Liver (tissue), 10 donors: Measurements from ENCODE around the gene KLF18. TPM values are rescaled to one million over a fixed set of nuclear protein-coding genes. Genes with fewer than 3 reads are reported as not detected.

Experiments used
- DNase-seq: peaks from one replicate; pipeline ENCODE4 v3.0.0-alpha.2; 2017; ENCODE audit warnings: low spot score
- H3K27ac ChIP-seq, 2 donors: one replicate each; pipeline ENCODE4 v1.7.0; 2013; ENCODE audit warnings: inconsistent platforms in 2 of 2, low read length in 2 of 2, control low read depth in 1 of 2, low read depth in 1 of 2, mild to moderate bottlenecking in 1 of 2
- H3K27me3 ChIP-seq, 4 donors: one replicate each; pipeline versions ENCODE4 v1.6.1 to v1.7.0; 2013; ENCODE audit warnings: low read length in 3 of 4, inconsistent platforms in 1 of 4, mild to moderate bottlenecking in 1 of 4, moderate library complexity in 1 of 4; ENCODE audit not compliant: control insufficient read depth in 4 of 4, insufficient read depth in 4 of 4
- H3K36me3 ChIP-seq, 4 donors: one replicate each; pipeline versions ENCODE4 v1.6.1 to v1.7.0; 2013; ENCODE audit warnings: low read length in 3 of 4, mild to moderate bottlenecking in 3 of 4, low read depth in 1 of 4, moderate library complexity in 1 of 4; ENCODE audit not compliant: control insufficient read depth in 4 of 4, insufficient read depth in 3 of 4
- H3K4me1 ChIP-seq, 4 donors: one replicate each; pipeline versions ENCODE4 v1.6.1 to v1.7.0; 2013; ENCODE audit warnings: low read length in 3 of 4, mild to moderate bottlenecking in 3 of 4, moderate library complexity in 1 of 4; ENCODE audit not compliant: control insufficient read depth in 4 of 4, insufficient read depth in 4 of 4
- H3K4me3 ChIP-seq, 3 donors: one replicate each; pipeline versions ENCODE4 v1.6.1 to v1.7.0; 2013; ENCODE audit warnings: low read length in 3 of 3, control low read depth in 1 of 3, low read depth in 1 of 3, mild to moderate bottlenecking in 1 of 3
- H3K9ac ChIP-seq, 2 donors: one replicate each; pipeline ENCODE4 v1.7.0; 2013; ENCODE audit warnings: low read length in 2 of 2, mild to moderate bottlenecking in 2 of 2, moderate library complexity in 2 of 2, control low read depth in 1 of 2, low read depth in 1 of 2
- H3K9me3 ChIP-seq, 4 donors: one replicate each; pipeline versions ENCODE4 v1.6.1 to v1.7.0; 2013; ENCODE audit warnings: low read length in 3 of 4; ENCODE audit not compliant: control insufficient read depth in 4 of 4
- RXRA ChIP-seq, 2 donors: IDR thresholded peaks; 2 replicates each; pipeline ENCODE4 v1.6.1; 2017 to 2018; ENCODE audit warnings: antibody characterized with exemption in 2 of 2, mild to moderate bottlenecking in 1 of 2
- WGBS: extraction: QIAGEN DNeasy Blood & Tissue Kit; methylation state at CpG from one replicate; pipeline ENCODE4 v1.1.7; 2013; 5-methylcytosine and 5-hydroxymethylcytosine counted together
- polyA plus RNA-seq, 2 donors: library from polyadenylated mRNA; stranded (reverse) in 1 of 2; unstranded in 1 of 2; fragments of 200-250 nt in 1 of 2; fragments of >200 nt in 1 of 2; fragmentation: Nextera tagmentation in 1 of 2; extraction: Ambion mirVana in 1 of 2; gene quantifications; one replicate each; pipeline versions ENCODE4 v1.2.1 to v1.2.3, GENCODE V29; 2013 to 2015
- small RNA-seq: library from RNA; depleted of rRNA; stranded (forward); fragments of <200 nt; gene quantifications from one replicate; pipeline ENCODE3, GENCODE V24; 2014
- total RNA-seq, 2 donors: library from RNA; depleted of rRNA; stranded (reverse); fragments of >200 nt; gene quantifications; one replicate each; pipeline ENCODE4 v1.2.3, GENCODE V29; 2014
- TF ChIP-seq, protein P1 (sequence below): IDR thresholded peaks from 2 replicates; pipeline ENCODE4 v1.6.1; 2016; ENCODE audit warnings: antibody characterized with exemption
- TF ChIP-seq, protein P2 (sequence below): IDR thresholded peaks from 2 replicates; pipeline ENCODE4 v1.6.1; 2016; ENCODE audit warnings: antibody characterized with exemption
- TF ChIP-seq, protein P3 (sequence below): fragments of 150-350 bp; IDR thresholded peaks from 2 replicates; pipeline ENCODE4 v1.5.1; 2017; ENCODE audit warnings: improper control_type of control experiment, low read depth, low read length; ENCODE audit not compliant: missing input control
- donor health status: healthy.
- donor health status: healthy.
- donor health status: healthy.
- donor health status: healthy.
- donor health status: healthy.

KLF18 gene
- total and polyA plus RNA-seq, 4 donors = not detected

DNA sequence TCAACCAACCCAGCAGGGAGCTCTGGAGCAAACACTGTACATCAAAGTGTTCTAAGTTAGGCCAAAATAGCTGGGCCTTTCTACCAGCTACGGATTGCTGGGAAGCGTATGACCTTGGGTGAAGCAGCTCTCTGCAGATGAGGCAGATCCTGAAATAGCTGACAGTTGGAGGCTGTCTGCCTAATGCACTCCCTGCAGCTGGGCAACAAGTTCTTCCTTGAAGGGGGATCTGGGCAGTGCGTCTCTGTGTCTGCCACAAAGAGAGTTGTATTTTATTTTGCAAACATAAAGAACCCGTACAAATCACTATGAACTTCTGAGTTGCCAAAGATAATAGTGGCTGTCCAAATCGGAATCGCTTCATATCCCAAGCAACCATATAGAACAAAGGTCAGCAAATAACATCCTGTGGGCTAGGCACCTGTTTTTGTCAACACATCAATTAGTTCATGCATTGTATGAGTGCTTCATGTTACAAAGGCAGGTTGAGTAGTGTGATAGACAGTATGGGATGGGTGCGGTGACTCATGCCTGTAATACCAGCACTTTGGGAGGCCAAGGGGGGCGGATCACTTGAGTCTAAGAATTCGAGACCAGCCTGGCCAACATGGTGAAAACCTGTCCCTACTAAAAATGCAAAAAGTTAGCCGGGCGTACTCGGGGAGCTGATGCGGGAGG, 51.9 kb downstream of the KLF18 start:
- Histone ChIP-seq H3K9ac (no peak overlapping the region), H3K9me3 (no peaks in the 10 kb centered on the region), H3K4me1 (no peaks in the 10 kb centered on the region), H3K36me3 (no peaks in the 10 kb centered on the region), H3K4me3 (no peak overlapping the region), H3K27ac (no peak overlapping the region), H3K27me3 (peaks cover 0 to 4% (median 0%) of the 10 kb centered on the region in 4 donors)
- WGBS = 84% methylated on average over 13 of the region's 13 CpGs
- DNase-seq = no peak
- TF ChIP-seq, protein P1, sequence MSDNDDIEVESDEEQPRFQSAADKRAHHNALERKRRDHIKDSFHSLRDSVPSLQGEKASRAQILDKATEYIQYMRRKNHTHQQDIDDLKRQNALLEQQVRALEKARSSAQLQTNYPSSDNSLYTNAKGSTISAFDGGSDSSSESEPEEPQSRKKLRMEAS = no peak
- TF ChIP-seq RXRA (IDR thresholded peaks at IDR 0.05) = no peak
- TF ChIP-seq, protein P2, sequence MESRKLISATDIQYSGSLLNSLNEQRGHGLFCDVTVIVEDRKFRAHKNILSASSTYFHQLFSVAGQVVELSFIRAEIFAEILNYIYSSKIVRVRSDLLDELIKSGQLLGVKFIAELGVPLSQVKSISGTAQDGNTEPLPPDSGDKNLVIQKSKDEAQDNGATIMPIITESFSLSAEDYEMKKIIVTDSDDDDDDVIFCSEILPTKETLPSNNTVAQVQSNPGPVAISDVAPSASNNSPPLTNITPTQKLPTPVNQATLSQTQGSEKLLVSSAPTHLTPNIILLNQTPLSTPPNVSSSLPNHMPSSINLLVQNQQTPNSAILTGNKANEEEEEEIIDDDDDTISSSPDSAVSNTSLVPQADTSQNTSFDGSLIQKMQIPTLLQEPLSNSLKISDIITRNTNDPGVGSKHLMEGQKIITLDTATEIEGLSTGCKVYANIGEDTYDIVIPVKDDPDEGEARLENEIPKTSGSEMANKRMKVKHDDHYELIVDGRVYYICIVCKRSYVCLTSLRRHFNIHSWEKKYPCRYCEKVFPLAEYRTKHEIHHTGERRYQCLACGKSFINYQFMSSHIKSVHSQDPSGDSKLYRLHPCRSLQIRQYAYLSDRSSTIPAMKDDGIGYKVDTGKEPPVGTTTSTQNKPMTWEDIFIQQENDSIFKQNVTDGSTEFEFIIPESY = no peak
- TF ChIP-seq, protein P3, sequence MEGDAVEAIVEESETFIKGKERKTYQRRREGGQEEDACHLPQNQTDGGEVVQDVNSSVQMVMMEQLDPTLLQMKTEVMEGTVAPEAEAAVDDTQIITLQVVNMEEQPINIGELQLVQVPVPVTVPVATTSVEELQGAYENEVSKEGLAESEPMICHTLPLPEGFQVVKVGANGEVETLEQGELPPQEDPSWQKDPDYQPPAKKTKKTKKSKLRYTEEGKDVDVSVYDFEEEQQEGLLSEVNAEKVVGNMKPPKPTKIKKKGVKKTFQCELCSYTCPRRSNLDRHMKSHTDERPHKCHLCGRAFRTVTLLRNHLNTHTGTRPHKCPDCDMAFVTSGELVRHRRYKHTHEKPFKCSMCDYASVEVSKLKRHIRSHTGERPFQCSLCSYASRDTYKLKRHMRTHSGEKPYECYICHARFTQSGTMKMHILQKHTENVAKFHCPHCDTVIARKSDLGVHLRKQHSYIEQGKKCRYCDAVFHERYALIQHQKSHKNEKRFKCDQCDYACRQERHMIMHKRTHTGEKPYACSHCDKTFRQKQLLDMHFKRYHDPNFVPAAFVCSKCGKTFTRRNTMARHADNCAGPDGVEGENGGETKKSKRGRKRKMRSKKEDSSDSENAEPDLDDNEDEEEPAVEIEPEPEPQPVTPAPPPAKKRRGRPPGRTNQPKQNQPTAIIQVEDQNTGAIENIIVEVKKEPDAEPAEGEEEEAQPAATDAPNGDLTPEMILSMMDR = no peak

Small RNAs within 50 kb of the gene (small RNA-seq; reads per million reads assigned to genes)
- gene AL035417.1 (not detected), gene OOSP1P1 (not detected), gene RF00019 (not detected), gene RN7SL479P (not detected)

Other genes with a start within 250 kb of the KLF18 start
- gene ARTN, start 207.8 kb downstream of the KLF18 start, total RNA-seq = under 1 TPM in 1 of 2 donors, not detected in 1; 0.08 TPM
- gene ARTN, start 207.8 kb downstream of the KLF18 start, polyA plus RNA-seq = under 1 TPM in 1 of 2 donors, not detected in 1; 0.05 TPM
- 10 to 100 TPM in 1 of 2 donors, 1 to 10 TPM in 1; 9.1 to 15.1 TPM for gene IPO13, start 194.7 kb downstream of the KLF18 start, total RNA-seq
- 10 to 100 TPM in 1 of 2 donors, 1 to 10 TPM in 1; 8.6 to 12.0 TPM for gene IPO13, start 194.7 kb downstream of the KLF18 start, polyA plus RNA-seq
- 10 to 100 TPM in 1 of 2 donors, 1 to 10 TPM in 1; 9.3 to 20.9 TPM for gene DPH2, start 171.6 kb downstream of the KLF18 start, total RNA-seq
- 10 to 100 TPM; 13.0 to 17.7 TPM for gene DPH2, start 171.6 kb downstream of the KLF18 start, polyA plus RNA-seq
- 10 to 100 TPM; 69.5 to 99.5 TPM for gene ATP6V0B, start 166.7 kb downstream of the KLF18 start, total RNA-seq
- gene ATP6V0B, start 166.7 kb downstream of the KLF18 start, polyA plus RNA-seq = 100 to 1,000 TPM; 158 to 277 TPM
- gene B4GALT2, start 162.4 kb downstream of the KLF18 start, total RNA-seq = 10 to 100 TPM; 12.8 to 19.4 TPM
- 10 to 100 TPM in 1 of 2 donors, 1 to 10 TPM in 1; 2.9 to 31.5 TPM for gene B4GALT2, start 162.4 kb downstream of the KLF18 start, polyA plus RNA-seq
- gene CCDC24, start 150.0 kb downstream of the KLF18 start, total RNA-seq = 1 to 10 TPM in 1 of 2 donors, under 1 TPM in 1; 0.92 to 4.2 TPM
- 1 to 10 TPM; 2.2 to 2.5 TPM for gene CCDC24, start 150.0 kb downstream of the KLF18 start, polyA plus RNA-seq
- gene SLC6A9, start 110.2 kb downstream of the KLF18 start, total RNA-seq = 10 to 100 TPM in 1 of 2 donors, 1 to 10 TPM in 1; 1.0 to 47.7 TPM
- 1 to 10 TPM in 1 of 2 donors, under 1 TPM in 1; 0.57 to 6.1 TPM for gene SLC6A9, start 110.2 kb downstream of the KLF18 start, polyA plus RNA-seq
- not detected for gene KLF17, start 22.8 kb downstream of the KLF18 start, total RNA-seq
- not detected for gene KLF17, start 22.8 kb downstream of the KLF18 start, polyA plus RNA-seq
- 10 to 100 TPM; 15.3 to 24.8 TPM for gene DMAP1, start 71.8 kb upstream of the KLF18 start, total RNA-seq
- gene DMAP1, start 71.8 kb upstream of the KLF18 start, polyA plus RNA-seq = 10 to 100 TPM; 15.7 to 21.0 TPM
- 10 to 100 TPM; 15.7 to 22.7 TPM for gene ERI3, start 213.6 kb upstream of the KLF18 start, total RNA-seq
- gene ERI3, start 213.6 kb upstream of the KLF18 start, polyA plus RNA-seq = 10 to 100 TPM; 20.0 to 23.8 TPM